HG03457 (cell line): Measurements from ENCODE around the gene ARFGEF3.

ENCODE experiments used
- ATAC-seq: cut with Tn5 transposase; IDR thresholded peaks from one replicate; pipeline ENCODE4 v1.9.1; 2021; ENCODE audit warnings: moderate number of reproducible peaks; ENCODE audit not compliant: unreplicated experiment

The ARFGEF3 gene

DNA sequence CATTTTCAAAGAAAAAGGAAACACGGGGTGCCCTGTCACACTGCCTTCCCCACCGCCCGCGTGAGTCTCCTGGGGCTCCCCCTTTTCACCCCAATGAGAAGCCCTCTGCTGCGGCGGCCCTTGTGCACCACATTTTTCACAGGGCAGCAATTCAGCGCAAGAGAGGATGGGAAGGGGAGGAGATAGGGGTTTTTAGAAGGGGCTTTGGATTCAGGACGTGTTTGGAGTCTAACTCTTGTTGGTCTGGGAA, 726 bp upstream of the ARFGEF3 start:
- no peak for ATAC-seq

DNA sequence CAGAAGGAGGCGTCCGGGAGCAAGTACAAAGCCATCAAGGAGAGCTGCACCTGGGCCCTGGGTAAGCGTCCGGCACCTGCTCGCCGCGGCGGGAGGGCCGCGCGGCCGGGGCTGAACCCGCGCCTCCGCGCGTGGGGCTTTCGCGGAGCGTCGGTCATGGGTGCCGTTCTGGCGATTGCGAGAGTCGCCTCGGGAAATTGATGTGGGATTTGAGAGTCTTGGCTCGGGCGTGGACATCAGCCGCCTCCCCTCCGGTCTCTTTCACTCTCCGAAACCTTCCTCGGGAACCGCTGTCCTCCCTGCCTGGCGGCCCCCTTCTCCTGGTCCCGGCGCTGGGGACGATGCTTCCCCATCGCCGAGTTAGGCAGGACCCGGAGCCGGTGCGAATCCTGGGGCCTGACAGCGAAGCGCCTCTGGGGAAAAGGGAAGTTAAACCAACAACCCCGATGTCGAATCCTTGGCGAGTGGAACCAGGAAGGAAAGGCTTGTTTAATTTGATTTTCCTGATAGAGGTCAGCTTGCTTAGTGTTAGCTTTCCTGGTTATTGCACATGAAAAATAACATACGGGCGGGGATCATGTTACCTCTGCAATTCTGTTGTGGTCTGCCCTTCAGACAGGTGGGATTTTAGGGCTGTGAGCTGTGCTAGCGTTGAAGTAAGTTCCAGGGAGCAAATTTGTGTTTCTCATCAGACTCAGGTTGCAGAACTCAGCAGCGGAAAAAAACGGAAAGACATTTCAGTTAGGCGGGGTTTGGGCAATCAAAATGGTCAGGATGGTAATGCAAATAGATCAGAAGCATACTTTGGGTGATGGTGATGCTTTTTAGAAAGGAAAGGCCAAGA, 594 bp downstream of the ARFGEF3 start:
- no peak for ATAC-seq

DNA sequence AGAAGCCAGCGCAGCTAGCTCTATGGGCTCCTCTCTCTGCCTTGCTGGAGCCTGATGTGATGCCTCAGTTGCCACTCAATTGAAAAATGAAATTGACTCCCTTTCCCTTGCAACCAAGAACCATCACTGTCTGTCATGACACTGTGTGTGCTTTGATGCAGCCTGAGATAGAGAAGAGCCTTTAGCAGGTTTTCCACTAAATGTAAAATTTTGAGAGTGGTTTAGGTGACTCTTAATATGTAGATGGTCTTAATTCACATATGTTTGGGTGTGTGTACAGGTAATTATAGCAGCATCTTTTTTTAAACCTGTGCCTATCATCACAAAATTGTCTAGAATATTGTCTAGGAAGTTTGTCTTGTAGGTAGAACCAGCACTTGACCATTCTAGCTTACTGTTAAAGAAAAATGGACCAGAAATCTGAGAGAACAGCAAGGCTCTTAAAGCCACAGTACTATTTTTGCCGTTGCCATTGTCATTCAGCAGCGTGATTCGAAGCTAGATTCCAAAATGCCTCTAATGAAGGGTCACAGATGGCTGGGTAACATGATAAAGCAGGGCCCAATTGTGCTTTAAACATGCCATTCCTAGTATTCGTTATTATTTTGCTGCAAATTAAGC, 1.3 kb downstream of the ARFGEF3 start:
- ATAC-seq, result no peak

DNA sequence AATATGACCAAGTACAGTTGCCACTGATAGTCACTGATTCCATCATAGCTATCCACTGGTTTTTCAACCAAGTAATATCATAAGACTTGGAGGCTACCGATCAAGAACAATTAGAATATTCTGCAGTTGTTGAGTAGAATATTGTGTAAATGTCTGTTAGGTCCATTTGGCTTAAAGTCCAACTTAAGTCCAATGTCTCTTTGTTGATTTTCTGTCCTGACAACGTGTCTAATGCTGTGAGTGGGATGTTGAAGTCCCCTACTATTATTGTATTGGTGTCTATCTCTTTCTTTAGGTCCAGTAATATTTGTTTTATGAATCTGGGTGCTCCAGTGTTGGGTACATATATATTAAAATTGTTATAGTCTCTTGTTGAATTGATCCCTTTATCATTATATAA, 13.9 kb downstream of the ARFGEF3 start:
- no peak for ATAC-seq

DNA sequence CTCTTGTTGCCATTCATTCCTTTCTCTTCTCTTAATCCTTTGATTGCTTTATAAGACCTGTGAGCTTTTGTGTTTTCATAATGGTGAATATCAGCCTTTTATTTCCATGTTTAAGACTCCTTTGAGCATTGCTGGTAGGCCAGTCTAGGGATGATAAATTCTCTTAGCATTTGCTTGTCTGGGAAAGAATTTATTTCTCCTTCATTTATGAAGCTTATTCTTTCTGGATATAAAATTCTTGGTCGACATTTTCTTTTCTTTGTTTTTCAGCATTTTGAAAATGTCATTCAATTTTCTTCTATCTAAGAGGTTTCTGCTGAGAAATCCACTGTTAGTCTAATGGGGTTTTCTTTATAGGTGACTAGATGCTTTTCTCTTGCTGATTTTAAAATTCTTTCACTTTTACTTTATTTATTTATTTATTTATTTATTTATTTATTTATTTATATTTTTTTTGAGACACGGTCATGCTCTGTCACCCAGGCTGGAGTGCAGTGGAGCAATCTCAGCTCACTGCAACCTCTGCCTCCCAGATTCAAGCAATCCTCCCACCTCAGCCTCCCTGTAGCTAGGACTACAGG, 15.0 kb downstream of the ARFGEF3 start:
- ATAC-seq, result no peak

DNA sequence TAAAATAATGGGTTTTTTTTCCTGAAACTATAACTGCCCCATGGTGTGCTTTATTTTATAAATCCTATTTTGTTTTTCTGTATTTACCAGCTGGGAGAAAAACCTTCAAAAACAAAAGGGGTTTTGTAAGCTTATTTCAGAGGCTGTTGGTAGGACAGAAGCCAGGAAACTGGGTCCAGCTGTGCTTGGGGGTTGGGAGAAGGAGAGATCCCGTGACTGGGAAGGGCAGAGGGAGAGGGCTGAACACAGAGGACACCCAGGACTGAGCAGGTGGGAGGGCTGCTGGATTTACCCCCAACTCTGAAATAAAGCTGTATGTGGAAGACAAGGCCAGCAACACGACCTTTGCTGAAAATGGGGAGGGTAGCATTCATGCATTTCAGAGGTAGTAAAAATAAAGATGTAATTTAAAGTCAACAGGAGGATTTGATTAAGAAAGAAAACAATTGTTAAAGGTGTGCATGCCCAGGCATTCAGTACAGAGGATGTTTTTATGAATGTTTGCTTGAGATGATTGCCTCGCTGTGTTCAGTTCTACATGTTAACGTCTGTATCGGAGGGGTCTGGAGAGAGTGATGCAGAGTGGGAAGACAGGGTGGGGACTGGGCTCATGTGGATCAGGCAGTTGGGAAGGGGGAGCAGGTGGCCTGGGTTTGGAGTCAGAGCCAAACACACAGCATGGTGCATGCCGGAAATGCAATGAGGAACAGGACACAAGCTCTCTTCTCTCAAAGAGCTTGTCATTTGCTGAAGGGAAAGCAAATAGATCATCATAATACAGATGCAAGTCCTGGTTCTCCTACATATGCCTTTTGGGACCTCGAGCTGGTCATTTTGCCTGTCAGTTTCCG, 21.4 kb downstream of the ARFGEF3 start:
- ATAC-seq, result no peak

DNA sequence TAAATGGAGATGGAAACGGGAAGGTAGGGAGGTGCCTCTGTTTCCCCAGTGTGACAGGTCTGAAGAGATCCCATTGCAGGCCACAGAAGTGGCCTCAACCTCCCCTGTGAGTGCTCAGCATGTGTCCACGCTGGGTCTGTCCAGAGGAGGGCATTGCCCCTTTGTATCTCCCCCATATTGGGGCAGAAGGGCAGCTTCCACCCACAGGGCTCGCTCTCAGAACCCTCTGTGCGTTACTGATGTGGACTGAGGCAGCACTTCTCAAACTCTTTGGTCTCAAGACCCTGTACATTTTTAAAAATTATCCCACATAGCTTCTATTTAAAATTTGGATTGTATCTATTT, 22.0 kb downstream of the ARFGEF3 start:
- no peak for ATAC-seq

DNA sequence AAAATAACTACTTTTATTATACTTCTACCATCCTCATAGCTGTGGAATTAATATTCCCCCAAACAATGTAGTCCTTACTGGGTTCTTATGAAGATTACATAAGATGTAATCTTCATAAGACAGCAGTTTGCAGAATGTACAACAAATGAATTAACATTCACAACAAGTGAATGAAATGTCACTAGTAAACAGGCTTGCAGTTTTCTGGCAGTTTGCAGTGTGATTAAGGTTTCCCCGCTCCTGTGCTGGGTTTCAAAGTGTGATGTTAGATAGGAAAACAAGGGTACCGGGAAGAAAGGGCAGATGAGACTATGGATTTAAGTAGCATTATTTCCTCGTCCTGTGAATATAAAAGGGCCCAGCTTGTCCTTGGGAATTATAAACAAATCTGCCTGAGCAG, 22.5 kb downstream of the ARFGEF3 start:
- no peak for ATAC-seq

DNA sequence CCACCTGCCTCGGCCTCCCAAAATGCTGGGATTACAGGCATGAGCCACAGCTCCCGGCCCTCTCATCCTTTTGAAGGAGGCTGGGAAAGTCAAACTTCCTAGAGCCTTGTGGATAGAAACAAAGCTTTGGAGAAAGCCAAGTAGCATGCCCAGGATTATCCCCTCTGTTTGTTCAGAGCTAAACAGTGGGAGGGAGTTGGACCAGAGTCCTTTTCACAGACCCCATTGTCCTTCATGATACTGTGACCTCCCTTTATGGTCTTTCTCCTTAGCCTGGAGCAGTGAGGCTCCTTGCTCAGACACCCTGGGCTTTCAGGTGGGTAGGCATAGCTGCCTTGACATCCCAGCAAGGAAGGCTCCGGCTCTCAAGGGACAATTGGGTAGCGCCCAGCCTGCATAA, 25.4 kb downstream of the ARFGEF3 start:
- ATAC-seq, result no peak

DNA sequence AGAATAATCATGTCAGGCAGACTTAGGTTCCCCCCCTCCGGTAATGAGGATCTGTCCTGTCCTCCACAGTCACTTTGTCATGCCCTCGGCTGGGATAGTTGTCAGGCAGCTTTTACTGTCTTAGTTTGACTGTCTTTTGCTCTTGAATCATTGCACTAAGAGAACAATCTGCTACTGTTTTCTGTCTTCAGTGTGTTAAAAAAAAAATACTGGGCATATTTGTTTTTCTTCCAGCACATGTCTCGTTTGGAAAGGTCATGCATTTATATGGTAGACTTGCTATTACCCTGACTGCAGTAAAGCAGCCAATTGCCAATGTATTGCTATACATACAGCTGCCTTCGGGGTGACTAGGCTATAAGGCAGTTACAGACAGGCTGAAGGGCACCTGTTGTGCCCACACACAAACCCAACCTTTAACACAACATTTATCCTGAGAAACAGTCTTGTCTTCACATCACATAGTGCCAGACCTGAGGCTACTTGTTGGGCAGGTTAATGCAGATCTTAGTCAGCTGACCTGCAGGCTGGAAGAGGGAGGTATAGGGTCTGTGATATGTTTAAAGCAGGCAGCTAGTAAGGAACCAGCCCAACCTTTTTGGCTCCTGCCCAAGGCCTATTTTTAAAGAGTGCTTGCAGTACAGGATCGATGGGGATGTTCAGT, 26.7 kb downstream of the ARFGEF3 start:
- no peak for ATAC-seq

DNA sequence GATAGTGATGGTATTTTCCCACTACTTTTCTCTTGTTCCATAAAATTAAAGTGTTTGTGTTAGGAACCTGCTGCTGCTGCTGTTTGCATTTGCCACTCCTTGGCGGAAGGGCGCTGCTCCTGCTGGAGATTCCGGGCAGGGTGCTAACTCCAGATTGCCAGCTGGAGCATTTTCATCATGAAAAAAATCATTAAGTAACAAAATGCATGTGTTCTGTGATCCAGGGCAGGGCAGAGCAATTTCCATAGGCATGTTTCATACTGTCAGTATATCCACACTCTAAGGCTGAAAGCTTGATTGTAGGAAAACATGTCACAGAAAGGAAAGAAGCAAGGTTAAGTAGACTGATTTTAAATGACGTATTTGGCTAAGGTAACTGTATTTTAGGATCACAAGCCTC, 32.5 kb downstream of the ARFGEF3 start:
- ATAC-seq, result no peak

DNA sequence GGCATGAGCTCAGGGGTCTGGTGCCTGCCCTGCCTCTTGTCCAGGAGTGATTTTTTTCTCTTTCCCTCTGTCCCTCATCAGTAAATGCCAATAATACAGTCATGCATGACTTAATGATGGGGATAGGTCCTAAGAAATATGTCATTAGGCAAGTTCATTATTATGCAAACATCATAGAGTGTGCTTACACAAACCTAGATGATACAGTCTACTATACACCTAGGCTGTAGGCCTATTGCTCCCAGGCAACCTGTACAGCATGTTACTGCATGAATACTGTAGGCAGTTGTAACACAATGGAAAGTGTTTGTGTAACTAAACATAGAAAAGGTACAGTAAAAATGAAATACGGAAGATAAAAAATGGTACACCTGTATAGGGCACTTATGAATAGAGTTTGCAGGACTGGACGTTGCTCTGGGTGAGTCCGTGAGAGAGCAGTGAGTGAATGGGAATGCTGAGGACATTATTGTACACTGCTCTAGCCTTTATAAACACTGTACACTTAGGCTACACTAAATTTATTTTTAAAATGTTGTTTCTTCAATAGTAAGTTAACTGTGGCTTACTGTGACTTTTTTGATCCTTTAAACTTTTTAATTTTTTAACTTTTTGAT, 34.5 kb downstream of the ARFGEF3 start:
- ATAC-seq, result no peak

DNA sequence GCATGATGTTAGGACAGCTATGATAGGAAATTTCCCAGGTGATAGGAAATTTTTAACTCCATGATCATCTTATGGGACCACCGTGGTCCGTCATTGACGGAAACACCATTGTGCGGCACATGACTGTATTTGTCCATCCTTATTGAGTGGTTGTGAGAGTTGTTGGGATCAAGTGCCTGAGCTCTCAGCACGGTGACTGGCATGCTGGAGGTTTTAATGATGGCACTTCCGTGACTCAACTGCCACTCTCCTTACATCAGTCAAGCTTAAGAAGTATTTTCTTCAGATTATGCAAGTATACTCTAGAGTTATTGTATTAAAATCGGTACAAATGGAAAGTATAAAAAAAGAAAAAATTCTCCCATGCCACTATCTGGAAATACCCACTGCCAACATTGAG, 35.8 kb downstream of the ARFGEF3 start:
- no peak for ATAC-seq

DNA sequence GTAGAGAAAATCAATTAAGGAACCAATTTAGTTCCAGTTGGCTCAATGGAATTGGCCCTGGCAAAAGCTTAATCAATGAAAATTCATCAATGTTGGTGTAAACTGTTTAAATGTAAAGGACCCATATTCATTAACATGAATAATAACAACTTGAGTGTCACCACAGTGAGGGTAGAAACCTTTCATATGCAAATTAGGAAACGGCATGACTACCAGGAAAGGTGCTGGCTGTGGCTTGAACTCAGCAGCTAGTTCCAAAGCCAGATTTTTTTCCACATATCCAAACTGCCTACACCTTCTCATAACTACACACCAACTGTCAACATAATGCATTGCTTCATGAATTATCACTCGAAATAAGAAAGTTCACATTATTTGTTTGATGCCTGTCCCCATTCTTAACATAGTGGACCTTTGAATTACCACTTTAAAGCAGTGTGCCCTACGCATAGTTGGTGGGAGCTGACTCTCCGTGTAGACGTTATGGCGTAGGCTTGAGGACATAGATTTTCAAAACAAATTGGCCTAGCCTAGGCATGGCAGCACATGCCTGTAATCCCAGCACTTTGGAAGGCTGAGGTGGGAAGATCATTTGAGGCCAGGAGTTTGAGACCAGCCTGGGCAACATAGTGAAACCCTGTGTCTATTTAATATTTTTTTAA, 36.8 kb downstream of the ARFGEF3 start:
- no peak for ATAC-seq

DNA sequence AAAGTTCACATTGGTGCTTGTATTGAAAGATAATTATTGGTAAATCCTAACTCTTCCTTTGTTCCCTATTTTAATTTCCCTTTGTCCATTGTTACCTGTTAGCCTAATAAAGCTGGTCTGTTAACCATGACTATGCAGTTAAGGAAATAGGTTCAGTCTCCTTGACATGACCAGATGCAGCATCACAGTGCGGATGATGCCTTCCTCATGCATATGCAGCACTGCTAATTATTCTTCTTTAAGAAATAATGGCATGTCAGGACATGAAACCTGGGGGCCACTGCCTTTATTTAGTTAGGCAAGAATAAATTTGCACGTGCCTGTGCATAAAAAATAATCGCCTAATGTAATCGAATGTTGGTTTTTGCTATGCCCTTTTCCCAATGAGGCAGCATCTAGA, 40.1 kb downstream of the ARFGEF3 start:
- ATAC-seq, result no peak

DNA sequence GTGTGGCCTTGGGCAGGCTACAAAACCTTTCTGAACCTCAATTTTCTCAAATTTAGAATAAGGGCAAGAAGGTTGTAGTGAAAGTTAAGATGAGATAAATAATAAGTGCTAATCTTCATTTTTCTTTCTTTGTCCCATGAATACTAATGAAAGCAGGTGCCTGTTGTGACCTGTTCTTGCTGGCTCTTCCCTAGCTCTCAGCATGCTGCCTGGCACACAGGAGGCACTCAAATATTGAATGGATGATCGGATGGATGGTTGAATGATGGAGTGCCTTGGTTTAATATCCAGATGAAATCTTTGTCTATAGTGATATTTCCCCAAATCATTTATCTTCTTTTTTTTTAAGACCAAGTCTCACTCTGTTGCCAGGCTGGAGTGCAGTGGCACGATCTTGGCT, 41.6 kb downstream of the ARFGEF3 start:
- no peak for ATAC-seq

DNA sequence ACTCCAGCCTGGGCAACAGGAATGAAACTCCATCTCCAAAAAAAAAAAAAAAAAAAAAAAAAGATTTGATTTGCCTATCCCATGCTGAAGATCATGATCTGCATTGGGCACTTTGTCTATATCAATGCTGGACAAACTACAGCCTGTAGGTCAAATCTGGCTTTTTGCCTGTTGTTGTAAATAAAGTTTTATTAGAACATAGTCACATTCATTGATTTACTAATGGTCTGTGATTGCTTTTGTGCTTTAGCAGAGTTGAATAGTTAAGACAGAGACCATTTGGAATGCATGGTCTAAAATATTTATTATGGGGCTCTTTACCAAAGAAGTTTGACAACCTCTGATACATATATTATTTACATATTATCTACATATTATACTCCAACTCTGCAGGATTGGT, 42.6 kb downstream of the ARFGEF3 start:
- ATAC-seq, result no peak

DNA sequence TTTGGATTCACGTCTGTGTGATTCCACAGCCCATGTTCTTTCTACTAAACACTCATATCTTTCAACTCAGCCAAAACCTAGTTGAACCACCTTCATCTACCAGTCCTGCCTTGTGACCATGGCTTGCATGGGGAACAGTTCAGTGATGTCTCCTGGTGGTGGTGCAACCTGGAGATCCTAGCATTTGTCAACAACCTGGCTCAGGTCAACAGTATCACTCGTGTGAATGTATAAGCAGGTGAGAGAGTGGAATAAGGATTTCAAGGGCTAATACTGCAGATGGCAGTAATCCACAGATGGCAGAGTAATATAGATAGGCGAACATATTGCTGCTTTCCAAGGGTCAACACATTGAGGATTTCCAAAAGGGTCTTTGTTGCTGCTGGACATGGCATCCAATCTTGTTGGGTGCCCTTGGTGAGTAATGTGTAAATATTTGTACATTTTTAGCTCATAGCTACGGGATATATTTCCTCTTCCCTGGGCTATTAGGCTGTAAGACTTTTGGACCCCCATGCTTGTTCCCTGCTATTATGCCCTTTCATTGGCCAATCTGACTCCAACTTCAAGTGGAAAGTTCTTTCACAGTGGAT, 43.1 kb downstream of the ARFGEF3 start:
- no peak for ATAC-seq

DNA sequence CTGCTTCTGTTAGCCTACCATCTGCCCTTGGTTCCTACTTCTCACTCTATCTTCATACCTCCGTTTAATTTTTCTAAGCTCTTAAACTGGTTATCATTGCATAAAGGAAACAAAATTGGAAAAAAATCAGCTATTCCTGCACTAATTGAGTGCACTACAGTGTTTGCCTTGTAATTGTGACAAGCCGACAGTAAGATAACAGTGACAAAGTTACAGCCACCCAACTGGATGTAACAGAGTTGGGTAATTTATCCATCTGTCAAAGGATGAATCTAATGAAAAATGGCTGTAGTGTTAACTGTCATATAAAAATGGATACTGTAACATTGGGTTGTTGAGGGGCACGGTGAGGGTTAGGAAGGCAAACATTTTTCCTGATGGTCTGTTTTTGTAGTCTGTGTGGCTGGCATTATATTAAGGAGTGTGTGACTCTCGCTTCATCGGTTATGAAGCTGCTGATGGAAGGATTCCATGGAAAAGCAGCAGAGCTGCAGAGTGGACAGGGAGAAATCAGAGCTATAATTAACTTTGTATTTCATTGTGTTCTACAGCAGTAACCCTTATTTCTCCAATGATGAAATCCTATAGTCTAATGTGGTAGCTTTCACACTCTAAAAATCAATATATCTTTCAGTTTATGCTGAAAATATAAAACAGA, 43.8 kb downstream of the ARFGEF3 start:
- ATAC-seq, result no peak
